HG03378 (cell line): ENCODE results near the gene KRTAP10-6.
"Not testable (repeated sequence)": the region's sequence is repeated elsewhere in the genome, so short reads cannot be mapped to it uniquely, and the experiment has no call there.

Experiments
- ATAC-seq: cut with Tn5 transposase; IDR thresholded peaks from one replicate; pipeline ENCODE4 v1.9.1; 2021; ENCODE audit warnings: mild to moderate bottlenecking, moderate library complexity; ENCODE audit not compliant: unreplicated experiment

The KRTAP10-6 gene

DNA sequence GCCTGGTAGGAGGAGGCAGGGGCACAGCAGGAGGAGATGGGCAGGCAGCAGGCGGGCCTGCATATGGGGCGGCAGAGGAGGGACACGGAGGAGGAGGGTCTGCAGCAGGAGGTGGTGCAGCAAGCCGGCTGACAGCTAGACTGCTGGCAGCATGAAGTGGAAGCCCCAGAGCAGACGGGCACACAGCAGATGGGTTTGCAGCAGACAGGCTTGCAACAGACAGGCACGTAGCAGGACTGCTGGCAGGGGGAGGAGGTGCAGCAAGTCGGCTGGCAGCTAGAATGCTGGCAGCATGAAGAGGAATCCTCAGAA, 12.5 kb downstream of the KRTAP10-6 start:
- ATAC-seq, result no peak

DNA sequence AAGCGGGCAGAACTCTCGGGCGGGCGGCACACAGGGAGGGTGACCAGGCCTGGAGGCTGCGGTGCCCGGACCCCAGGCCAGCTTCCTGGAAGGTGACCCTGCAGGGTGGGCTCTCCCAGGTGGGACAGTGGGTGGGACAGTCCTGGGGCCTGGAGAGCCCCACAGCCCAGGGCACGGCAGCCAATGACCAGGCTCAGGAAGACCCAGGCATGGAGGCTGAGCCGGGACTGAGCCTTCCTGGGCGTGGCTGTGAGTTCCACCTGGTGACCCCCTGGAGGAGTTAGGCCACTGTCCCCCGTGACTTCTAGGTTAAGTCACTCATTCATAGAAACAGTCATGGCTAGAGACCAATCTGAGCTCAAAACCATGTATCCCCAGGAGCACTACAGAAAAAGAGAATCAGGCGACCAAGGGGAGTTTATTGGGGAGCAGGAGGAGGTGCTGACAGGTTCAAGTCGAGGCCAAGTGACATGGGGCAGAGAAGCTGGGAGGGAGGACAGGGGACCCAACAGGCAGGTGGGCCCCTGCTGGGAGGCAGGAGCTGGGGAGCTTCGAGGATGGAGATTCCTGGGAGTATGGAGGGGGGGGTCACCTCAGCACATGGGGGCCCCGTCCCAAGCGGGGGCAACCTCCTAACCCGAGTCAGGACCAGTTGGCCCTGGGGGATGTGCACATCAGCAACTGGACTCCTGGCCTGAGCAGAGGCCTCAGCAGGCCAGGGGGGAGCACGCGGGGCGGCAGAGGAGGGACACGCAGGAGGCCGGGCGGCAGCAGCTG, 13.1 kb downstream of the KRTAP10-6 start:
- ATAC-seq, result no peak

DNA sequence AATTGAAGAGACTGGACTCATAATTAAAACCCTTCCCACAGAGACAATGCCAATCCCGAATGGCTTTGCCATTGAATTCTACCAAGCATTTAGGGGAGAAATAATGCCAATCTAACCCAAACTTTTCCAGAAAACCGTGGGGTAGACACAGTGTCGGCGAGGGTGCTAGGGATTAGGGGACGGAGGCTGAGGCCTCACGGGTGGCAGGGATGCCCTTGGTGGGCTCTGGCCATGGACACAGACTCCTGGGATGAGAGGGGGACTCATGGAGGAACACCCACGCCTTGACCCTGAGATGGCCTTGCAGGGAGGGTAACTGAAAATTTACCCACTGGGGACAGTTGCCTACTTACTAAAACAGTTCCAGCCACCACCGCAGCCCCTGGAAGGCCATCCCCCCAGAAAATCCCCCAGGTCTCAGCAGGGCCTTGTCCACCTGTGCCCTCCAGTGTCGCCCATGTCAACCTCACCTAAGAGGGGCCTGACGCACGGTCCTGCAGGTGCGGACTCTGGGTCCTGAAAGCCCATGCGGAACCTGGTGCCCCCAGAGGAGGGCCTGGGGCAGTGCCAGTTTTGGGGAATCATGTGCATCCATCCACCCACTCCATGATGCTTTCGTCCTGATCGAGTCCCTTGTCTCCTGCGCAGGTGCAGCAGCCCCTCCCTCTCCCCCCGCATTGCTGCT, 13.8 kb downstream of the KRTAP10-6 start:
- ATAC-seq, result no peak

DNA sequence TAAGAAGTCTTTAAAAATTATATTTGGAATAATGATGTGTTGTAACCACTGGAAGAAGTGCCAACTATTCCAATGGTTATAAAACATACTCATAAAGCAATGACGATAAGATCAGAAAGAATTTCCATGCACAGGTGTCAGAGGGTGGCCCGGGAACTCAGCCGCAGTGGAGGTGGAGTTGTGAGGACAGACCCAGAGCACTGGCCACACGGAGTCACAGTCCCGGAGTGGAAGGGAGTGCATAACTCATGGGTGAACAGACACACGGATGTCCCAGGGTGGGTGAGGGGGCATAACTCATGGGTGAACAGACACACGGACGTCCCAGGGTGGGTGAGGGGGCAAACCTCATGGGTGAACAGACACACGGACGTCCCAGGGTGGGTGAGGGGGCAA, 16.3 kb downstream of the KRTAP10-6 start:
- ATAC-seq, result no peak

DNA sequence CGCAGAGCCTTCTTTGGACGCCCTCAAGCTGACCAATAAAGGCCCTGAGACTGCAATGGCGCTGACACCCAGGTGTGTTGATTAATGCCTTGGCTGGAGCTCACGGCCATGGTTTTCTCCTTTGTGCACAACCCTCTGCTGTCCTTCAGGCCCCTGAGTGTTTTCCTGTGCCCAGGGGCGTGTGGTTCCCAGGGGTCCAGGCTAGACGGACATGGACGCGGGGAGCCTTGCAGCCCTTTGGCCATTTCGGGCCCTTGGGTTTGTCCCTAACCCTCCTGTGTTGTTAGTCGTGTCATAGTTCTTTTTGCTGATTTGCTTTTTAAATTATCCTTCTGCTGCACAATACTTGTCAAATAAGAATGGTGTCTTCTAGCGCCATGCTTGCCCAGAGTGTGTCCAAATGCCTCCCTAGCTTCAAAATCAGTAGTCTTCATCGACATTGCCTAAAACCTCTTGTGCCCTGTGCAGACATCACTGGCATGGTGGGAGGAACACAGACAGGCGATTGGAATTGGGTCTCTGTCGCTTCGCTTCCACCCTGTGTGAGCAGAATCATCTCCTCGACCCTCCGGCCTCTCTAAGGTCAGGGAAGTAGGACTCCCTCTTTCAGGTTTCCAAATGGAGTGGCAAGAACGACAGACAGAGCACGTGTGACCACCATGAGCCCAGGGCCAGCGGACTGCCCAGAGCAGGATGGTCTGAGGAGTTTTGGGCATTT, 16.8 kb downstream of the KRTAP10-6 start:
- no peak for ATAC-seq

DNA sequence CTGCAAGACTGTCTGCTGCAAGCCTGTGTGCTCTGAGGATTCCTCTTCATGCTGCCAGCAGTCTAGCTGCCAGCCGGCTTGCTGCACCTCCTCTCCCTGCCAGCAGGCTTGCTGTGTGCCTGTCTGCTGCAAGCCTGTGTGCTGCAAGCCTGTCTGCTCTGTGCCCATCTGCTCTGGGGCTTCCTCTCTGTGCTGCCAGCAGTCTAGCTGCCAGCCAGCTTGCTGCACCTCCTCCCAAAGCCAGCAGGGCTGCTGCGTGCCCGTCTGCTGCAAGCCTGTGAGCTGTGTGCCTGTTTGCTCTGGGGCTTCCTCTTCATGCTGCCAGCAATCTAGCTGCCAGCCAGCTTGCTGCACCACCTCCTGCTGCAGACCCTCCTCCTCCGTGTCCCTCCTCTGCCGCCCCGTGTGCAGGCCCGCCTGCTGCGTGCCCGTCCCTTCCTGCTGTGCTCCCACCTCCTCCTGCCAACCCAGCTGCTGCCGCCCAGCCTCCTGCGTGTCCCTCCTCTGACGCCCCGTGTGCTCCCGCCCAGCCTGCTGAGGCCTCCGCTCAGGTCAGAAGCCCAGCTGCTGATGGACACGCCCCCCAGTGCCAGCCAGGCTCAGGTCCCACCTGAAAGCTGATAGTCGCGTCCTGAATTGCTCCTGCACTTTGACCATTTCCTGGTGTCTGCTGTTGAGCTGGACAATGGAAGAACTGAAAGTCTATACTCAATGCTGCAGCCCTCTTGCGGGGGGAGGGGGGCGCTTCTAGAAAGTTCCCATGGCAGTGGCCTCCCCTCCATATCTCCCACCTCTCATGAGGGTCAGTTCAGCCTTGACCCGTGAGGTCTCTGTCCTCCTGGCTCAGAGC, 17.6 kb downstream of the KRTAP10-6 start:
- ATAC-seq, result no peak

DNA sequence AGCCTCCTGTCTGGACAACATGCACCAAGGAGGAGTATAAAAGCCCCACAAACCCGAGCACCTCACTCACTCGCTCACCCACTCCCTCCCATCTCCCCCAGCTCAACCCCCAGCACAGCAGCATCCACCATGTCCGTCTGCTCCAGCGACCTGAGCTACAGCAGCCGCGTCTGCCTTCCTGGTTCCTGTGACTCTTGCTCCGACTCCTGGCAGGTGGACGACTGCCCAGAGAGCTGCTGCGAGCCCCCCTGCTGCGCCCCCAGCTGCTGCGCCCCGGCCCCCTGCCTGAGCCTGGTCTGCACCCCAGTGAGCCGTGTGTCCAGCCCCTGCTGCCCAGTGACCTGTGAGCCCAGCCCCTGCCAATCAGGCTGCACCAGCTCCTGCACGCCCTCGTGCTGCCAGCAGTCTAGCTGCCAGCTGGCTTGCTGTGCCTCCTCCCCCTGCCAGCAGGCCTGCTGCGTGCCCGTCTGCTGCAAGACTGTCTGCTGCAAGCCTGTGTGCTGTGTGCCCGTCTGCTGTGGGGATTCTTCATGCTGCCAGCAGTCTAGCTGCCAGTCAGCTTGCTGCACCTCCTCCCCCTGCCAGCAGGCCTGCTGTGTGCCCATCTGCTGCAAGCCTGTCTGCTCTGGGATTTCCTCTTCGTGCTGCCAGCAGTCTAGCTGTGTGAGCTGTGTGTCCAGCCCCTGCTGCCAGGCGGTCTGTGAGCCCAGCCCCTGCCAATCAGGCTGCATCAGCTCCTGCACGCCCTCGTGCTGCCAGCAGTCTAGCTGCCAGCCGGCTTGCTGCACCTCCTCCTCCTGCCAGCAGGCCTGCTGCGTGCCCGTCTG, 18.5 kb downstream of the KRTAP10-6 start, which contains the start of gene KRTAP10-4:
Gene KRTAP10-4, plus strand, starts transcription at position 100 of the 827 bp plus-strand sequence. Its CDS starts 30 bp downstream, at position 130.
- not testable (repeated sequence) for ATAC-seq

DNA sequence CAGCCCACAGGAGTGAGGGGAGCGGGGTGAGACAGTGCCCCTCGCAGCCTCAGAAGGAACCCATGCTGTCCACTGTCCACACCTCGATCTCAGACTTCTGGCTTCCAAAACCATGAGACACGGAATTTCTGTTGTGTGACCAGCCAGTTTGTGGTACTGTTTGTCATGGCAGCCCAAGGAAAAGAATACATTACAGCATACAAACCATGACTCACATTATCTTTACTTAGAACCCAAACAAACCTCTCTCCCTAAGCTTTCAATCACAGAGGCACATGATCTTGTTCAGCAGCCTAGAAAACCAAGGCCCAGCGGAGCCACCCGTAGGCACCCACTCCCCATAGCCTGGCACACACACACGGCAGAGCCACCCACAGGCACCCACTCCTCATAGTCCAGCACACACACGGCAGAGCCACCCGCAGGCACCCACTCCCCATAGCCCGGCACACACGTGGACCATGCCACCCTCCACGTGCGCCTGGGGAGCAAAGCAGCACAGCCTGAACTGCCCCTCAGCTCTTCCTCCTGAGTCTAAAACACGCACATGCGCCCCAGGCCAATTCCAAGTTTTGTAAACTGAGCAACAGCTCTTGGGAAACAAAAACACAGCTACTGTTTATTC, 19.2 kb downstream of the KRTAP10-6 start:
- no peak for ATAC-seq

DNA sequence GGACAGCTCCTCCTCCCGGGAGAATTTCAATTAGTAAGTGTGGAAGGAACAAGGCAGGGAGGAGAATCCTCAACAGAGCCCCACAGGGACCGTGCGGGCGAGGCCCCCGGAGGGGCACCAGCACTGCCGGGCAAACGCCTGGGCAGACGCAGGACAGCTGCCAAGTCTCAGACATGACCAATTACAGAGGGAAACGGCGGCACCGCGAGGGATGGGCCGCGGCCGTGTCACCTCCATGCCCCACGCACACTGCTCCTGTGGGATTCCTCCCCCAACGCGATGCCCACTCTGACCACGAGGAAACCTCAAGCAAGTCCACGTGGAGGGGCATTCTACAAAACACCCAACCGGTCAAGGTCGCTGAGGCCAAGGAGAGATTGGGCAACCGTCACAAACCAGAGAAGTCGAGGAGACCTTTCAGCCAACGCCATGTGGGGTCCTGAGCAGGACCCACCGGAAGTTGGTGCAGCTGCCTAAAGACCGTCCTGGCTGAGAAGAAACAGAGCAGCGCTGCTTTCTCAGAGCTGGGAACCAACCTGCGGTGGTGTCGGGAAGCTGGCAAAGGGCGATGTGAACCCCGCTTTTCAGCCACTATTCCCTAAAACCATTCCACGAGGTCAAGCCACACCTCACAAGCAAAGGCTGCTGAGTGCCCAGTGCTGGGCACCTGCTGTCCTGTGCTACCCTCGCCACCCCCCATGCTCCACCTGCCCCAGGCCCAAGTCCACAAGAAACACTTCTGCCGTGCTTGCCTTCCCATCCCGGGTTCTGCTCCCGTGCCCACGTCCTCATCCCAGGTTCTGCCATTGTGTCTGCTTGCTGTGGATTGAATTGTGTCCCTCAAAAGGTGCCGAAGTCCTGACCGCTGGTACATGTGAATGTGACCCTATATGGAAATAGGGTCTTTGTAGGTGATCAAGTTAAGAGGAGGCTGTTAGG, 20.2 kb downstream of the KRTAP10-6 start:
- no peak for ATAC-seq

DNA sequence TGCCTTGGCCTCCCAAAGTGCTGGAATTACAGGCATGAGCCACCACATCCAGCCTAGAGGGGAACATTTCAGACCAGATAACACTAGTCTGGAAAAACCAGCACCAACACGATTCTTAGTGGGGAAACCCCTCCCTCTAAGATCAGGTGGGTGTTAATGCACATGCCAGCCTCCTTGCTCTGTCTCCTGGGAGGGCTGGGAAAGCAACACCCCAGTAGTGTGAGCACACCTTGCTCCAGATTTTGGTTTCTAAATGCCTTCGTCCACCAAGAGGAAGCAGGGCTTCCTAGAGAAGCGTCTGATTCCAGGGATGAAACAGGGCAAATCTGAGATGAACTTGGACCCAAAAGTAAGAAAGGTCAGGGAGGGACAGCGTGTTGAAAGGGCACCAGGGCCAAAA, 21.0 kb downstream of the KRTAP10-6 start:
- ATAC-seq, result no peak

DNA sequence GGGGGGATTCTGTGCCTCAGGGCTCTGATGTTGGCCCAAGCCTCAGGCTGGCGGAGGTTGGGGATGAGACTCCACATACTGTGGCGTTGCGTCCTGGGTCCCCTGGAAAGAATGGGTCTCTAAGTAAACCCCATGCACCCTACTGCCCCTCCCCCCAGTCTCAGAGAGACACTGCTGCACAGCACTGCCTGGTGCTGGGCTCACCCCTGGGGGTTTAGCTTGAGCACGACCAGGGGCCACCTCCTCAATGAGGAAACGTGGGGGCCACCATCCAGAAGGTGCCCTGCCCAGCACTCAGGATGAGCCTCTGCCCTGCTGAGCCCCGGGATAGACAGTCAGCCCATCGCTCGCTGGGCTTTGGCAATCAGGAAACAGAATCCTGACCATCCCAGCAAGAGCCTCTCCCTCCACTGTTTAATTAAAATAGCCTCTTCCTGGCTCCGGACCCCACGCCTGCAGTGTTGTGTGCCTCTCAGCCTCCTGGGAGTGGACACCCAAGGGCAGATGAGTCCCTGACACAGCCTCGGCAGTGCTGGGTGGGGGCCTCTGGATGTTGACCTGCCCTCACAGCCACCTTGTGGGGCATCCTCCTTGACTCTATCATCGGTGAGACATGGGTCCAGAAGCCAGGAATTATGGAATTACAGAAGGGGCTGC, 22.3 kb downstream of the KRTAP10-6 start:
- ATAC-seq, result no peak

DNA sequence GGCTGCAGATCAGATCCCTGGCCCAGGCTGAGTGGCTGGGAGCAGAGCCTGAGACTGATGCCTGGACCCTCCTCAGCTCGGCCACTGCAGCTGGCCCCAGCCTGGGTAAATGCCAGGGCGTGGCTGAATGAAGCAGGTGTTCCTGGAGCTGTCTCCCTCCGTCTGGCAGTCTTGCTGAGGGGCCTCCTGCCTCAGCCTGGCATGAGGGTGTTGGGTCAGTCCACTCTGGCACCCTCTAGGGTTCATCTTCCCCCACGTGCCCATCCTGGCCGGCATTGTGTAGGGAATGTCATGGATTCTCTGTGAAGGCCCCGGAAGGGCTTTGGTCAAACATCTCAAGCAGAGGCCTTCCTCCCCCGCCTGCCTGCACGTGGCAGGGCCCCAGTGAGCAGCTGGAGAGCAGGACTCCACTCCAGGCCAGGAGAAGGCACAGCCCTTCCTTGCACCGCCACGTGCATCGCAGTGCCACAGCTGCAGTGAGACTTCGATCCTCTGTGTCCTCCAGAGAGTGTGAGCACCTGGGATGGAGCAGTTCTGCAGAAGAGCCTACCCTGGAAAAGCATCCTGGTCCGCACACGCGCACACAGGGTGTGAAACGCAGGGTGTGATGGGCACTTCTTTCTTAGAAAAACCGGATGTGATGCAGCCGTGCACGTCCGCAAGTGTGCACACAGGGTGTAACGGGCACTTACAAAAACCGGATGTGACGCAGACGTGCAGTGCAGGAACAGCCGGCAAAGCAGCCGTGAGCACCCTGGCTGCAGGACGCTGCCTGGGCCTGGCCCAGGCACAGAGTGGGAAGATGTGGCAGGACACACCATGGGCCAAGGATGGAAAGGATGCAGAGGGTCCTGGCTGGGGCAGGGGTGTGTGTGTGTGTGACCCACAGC, 23.4 kb downstream of the KRTAP10-6 start:
- no peak for ATAC-seq

DNA sequence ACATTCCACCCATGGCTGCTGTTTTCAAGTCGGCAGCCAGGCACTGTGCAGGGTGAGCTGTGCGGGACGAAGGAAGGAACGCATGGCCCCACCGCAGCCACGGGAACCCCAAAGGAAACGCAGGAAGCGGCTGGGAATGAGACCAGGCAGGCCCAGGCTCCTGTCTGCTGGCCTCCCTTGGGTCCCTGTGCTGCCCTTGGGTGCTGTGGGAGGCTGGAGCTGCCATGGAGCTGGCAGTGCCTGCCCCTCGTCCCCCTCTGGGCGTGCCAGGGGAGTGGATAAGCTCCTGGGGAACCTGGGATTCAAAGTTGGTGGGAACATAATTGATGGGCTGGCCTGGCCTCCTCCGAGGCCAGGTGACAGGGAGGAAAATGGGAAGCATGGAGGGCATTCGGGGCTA, 24.0 kb downstream of the KRTAP10-6 start:
- ATAC-seq, result no peak

DNA sequence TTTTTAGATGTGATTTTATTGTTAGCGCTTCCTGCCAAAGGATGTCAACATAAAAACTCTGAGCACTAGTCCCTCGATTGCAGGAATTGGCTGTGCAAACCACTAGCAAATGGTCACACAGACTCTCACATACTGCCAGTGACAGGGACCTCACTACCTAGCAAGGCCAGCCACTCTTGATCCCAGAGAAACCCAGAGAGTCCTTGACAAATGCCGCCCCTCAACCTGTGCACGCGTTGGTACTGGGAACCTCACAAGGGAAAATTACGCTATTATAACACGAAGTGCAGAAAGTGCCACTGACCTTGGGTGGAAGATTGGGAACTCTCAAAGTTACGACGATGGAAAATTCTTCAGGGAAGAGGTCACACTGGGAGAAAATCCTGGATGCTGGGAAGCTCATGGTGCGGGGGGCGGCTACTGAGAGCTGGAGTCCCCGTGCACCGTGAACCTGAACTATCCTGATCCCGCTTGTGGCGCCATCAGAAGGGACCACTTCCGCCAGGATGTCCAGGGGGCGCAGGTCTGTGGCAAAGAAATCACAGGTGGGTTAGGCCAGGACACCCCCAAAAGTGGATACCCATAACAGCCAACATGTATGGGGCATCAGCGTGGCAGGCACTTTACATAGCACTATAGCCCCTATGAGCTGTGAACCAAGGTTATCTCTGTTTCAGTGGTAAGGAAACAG, 24.7 kb downstream of the KRTAP10-6 start:
- no peak for ATAC-seq

DNA sequence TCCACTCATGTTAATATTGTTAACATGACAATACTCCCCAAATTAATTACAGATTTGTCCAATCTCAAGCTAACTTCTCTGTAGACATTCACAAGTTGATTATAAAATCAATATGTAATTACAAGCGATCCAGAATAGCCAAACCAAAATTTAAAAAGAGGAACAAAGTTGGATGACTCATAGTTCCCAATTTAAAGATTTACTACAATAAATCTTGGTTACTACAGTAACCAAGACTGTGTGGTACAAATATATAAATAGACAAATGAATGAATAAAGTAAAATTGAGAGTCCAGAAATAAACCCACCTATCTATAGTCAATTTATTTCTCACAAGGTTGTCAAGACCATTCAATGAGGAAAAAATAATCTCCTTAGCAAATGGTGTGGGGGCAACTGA, 25.9 kb downstream of the KRTAP10-6 start:
- no peak for ATAC-seq

DNA sequence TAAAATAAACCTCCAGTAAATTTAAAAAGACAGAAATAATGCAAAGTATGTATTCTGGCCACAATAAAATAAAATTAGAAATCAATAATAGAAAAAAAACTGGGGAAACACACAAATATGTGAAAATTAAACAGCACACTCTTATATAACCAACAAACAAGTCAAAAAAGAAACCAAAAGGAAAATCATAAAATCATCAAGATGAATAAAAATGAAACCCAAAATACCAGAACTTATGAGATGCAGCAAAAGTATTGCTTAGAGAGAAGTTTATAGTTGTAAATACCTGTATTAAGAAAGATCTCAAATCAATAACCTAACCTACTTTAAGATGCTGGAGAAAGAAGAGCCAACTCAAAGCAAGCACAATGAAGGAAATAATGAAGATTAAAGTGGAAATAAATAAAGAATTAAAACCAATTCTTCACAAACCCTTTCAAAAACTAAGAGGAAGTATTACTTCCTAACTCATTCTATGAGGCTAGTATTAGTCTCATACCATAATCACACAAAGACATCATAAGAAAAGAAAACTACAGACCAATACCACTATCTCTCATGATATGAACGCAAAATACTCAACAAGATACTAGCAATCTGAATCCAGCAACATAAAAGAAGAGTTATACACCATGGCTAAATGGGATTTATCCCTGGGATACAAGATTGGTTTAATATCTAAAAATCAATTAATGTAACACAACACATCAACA, 27.3 kb downstream of the KRTAP10-6 start:
- no peak for ATAC-seq
